Upper lobe of right lung (tissue), 1 donor: ENCODE results near the gene ELMOD3. TPM values are rescaled to one million over a fixed set of nuclear protein-coding genes. Genes with fewer than 3 reads are reported as not detected.

Source experiments
- ATAC-seq: fragments of 200-7000 bp; cut with Tn5 transposase; one replicate; pipeline ENCODE4 v1.9.1; 2020; ENCODE audit warnings: mild to moderate bottlenecking, moderate library complexity
- DNase-seq: peaks from one replicate; pipeline ENCODE4 v3.0.0-alpha.2; 2020
- H3K27ac ChIP-seq: fragments of 200-600 bp; one replicate; pipeline ENCODE4 v1.8.0; 2022
- H3K27me3 ChIP-seq: fragments of 200-600 bp; one replicate; pipeline ENCODE4 v1.8.0; 2022; ENCODE audit warnings: mild to moderate bottlenecking
- H3K36me3 ChIP-seq: fragments of 200-600 bp; one replicate; pipeline ENCODE4 v1.8.0; 2022
- H3K4me1 ChIP-seq: fragments of 200-600 bp; one replicate; pipeline ENCODE4 v1.8.0; 2022
- H3K4me3 ChIP-seq: fragments of 200-600 bp; one replicate; pipeline ENCODE4 v1.8.0; 2022; ENCODE audit warnings: mild to moderate bottlenecking
- H3K9me3 ChIP-seq: fragments of 200-600 bp; one replicate; pipeline ENCODE4 v1.8.0; 2022
- intact Hi-C: fragments of 100-400 bp; cut with DNase I; formaldehyde crosslinking; loops from one replicate; pipeline ENCODE4 v1.11.0; 2022
- total RNA-seq: library from RNA; stranded (reverse); fragmentation: NEBNext Ultra II Directional; extraction: Animal tissue kit (Norgen Biotek cat#: 25700); gene quantifications from one replicate; pipeline ENCODE4 v1.2.1, GENCODE V29; 2021
- TF ChIP-seq, protein P1 (sequence below): fragments of 200-600 bp; IDR thresholded peaks from one replicate; pipeline ENCODE4 v1.8.0; 2022; ENCODE audit warnings: antibody characterized with exemption
- donor health status: DM: no; HTN: yes; CAD: no; lungs with severe emphysema.

The ELMOD3 gene
- total RNA-seq, 1 donor from 2014 or later, result 22.0 TPM

DNA sequence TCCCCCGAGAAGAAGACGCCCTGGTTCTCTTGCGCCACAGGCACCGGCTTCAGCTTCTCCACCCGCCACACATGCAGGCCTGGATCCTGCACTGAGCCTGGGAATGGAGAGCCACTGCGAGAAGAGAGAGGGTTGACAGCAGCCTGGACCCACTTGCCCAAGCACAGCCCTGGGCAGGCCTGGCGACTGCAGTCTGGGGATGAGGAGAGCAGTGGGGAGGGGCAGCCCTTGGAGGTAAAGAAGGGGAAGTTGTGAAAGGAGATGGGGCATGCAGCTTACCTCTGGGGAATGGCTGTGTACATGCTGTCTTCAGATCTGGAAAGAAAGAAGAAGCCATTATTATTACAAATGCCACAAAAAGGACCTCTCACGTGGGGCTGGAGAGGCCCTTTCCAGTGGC lies 47.3 kb downstream of the ELMOD3 start:
- Histone ChIP-seq H3K27me3 (no peaks in the 10 kb centered on the region), H3K36me3 (peaks cover 14% of the 10 kb centered on the region), H3K9me3 (peaks cover 6% of the 10 kb centered on the region), H3K4me3 (no peak overlapping the region), H3K27ac (no peak overlapping the region), H3K4me1 (peaks cover 15% of the 10 kb centered on the region)
- intact Hi-C loops, result no loop called here
- TF ChIP-seq, protein P1, sequence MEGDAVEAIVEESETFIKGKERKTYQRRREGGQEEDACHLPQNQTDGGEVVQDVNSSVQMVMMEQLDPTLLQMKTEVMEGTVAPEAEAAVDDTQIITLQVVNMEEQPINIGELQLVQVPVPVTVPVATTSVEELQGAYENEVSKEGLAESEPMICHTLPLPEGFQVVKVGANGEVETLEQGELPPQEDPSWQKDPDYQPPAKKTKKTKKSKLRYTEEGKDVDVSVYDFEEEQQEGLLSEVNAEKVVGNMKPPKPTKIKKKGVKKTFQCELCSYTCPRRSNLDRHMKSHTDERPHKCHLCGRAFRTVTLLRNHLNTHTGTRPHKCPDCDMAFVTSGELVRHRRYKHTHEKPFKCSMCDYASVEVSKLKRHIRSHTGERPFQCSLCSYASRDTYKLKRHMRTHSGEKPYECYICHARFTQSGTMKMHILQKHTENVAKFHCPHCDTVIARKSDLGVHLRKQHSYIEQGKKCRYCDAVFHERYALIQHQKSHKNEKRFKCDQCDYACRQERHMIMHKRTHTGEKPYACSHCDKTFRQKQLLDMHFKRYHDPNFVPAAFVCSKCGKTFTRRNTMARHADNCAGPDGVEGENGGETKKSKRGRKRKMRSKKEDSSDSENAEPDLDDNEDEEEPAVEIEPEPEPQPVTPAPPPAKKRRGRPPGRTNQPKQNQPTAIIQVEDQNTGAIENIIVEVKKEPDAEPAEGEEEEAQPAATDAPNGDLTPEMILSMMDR, result no peak
- peak; percentile 10 for ATAC-seq
- DNase-seq, result peak; percentile 48

DNA sequence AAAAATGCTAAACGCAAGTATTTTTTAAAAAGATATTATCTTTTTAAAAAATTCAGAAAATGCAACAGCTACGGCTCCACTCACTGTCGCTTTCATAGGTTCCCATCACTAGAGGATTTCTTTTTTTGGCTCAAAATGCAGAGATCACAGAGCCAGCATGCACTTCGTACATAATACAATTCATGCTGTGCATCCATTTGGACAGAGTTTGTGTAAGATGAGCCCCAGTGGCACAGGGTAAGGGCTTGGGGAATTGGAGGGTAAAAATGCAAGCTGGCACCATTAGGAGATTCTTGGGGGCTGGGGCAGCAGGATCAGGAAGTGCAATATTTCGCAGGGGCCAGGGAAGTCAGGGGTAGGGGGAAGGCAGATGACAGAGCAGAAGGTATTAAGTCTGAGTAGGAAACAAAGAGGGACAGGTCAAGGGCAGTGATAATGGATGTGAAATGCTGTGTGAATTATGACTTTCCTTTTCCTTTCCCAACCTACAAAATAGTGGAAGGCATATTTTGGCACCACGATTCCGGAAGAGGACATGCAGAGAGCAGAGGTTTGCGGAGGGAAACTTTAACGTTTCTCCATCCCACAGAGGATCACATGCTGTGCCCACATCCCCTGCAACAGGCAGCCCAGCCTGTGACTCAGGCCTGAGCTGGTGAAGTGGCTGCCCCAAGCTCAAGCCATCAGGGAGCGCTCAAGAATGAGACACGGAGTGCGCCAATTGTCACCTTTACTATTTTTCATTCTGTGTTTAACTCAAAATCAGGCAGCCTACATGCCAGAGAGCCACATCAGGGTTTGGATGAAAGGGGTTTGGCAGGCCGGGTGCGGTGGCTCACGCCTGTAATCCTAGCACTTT lies 50.9 kb downstream of the ELMOD3 start:
- peaks cover under 1% of the 10 kb centered on the region for H3K36me3 ChIP-seq
- H3K9me3 ChIP-seq, result peaks cover 6% of the 10 kb centered on the region
- TF ChIP-seq, protein P1, result no peak
- ATAC-seq, result peak; percentile 79
- H3K27me3 ChIP-seq, result no peaks in the 10 kb centered on the region
- peak overlapping the region; percentile 11 for H3K4me3 ChIP-seq
- intact Hi-C loops, result no loop called here
- peak overlapping the region; percentile 34 for H3K27ac ChIP-seq
- H3K4me1 ChIP-seq, result peaks cover 15% of the 10 kb centered on the region
- DNase-seq, result peak; percentile 79

DNA sequence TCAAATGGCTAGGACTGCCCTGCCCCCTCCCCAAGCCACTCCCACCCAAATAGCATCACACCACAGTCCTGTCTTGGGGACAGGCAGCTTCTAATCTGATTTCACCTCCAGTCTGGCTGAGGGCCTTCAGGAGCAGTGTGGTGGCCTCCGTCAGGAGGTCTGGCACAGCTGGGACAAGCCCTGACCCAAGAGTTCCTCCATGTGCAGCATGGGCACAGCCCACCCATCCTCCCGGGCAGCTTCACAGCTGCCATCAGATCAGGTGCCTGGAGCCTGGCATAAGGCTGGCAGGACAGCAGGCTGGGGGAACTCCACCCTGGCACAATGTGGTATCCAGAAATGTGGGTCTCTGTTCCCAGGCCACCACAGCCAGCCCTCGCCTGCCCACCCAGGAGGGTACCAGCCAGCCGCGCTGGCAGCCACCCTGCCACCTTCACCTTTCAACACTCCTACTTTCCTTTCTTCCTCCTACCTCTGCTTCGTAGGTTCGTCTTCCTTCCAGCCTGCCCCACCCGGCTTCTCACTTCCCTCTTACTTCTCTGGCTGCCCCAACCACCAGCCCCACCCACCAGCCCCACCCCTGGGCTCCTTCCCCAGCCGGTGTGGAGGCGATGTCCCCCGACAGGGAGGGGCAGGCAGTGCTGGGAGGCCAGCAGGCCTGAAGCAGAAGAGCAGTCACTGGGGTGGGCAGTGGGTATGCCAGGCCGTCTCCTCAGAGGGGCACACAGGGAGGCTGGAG lies 55.4 kb downstream of the ELMOD3 start, which contains the start of gene CAPG:
Gene CAPG, minus strand, starts transcription at position 522 of the 739 bp plus-strand sequence. CDS start 8,221 bp downstream, outside the sequence.
- peaks cover 15% of the 10 kb centered on the region for H3K4me1 ChIP-seq
- intact Hi-C loops, result no loop called here
- ATAC-seq, result peak; percentile 80
- DNase-seq, result peak; percentile 91
- TF ChIP-seq, protein P1, result no peak
- peak within 1 kb of the TSS; percentile 73 for H3K27ac ChIP-seq
- H3K9me3 ChIP-seq, result no peaks in the 10 kb centered on the region
- H3K27me3 ChIP-seq, result no peaks in the 10 kb centered on the region
- H3K4me3 ChIP-seq, result peak within 1 kb of the TSS; percentile 37
- H3K36me3 ChIP-seq, result no peaks in the 10 kb centered on the region

DNA sequence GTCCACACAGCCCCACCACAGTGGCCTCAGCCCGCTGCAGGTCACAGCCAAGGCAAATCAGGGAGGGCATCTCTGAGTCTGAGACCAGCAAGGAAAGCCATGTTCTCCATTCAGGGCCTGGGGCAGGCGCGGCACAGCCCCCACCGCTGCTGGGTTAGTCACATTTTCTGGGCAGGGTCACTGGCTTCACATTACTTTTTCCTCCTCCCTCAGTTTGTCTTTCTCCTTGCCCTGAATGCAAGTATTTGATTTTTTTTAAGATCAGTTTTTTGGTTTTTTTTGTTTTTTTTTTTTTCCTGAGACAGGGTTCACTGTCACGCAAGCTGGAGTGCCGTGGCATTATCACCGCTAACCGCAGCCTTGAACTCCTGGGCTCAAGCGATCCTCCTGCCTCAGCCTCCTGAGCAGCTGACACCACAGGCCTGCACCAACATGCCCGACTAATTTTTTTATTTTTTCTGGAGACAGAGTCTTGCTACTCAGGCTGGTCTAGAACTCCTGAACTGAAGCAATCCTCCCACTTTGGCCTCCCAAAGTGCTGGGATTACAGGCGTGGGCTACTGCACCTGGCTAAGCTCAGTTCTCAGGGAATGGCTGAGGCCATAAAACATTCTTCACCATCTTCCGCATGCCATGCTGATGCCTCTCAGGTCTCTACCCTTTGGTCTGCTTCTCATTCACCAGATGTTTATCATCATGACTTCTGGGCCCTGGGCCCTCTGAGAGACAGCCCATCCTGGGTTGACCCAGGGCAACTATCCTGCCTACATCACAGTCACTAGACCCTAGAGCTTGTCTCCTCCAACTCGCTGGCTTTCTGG lies 56.2 kb downstream of the ELMOD3 start:
- intact Hi-C loops, result no loop called here
- no peaks in the 10 kb centered on the region for H3K9me3 ChIP-seq
- H3K27me3 ChIP-seq, result no peaks in the 10 kb centered on the region
- ATAC-seq, result no peak
- no peak for DNase-seq
- TF ChIP-seq, protein P1, result no peak
- H3K4me3 ChIP-seq, result peak overlapping the region; percentile 37
- peaks cover 13% of the 10 kb centered on the region for H3K4me1 ChIP-seq
- H3K36me3 ChIP-seq, result no peaks in the 10 kb centered on the region
- H3K27ac ChIP-seq, result peak overlapping the region; percentile 73

DNA sequence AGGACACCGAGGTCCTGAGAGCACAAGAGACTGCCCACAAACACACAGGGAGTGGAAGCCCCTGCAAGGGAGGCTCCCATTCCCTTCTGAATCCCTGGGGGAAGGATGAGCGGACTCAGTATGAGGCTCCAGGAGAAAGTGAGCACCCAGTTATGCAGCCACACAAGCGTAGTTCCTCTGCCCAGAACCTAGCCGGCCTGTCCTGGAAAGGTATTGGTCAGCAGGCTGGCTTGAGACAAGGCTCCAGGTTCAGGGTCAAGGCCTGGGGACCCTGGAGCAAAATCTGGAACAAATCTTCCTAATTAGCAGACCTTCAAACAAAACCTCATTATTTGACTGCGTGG lies 56.8 kb downstream of the ELMOD3 start:
- H3K27ac ChIP-seq, result peak overlapping the region; percentile 73
- intact Hi-C loops, result no loop called here

More for the DNA sequence above, 56.8 kb downstream of the ELMOD3 start:
- DNase-seq (no peak), ATAC-seq (no peak)
- H3K4me3 ChIP-seq, result no peak overlapping the region
- H3K4me1 ChIP-seq, result peaks cover 8% of the 10 kb centered on the region
- H3K36me3 ChIP-seq, result no peaks in the 10 kb centered on the region
- TF ChIP-seq, protein P1, result no peak
- no peaks in the 10 kb centered on the region for H3K9me3 ChIP-seq
- H3K27me3 ChIP-seq, result no peaks in the 10 kb centered on the region
